K562 (cell line): ENCODE measurements around the gene ALDH3B2.
A peak's percentile ranks its signal among the peaks of the same experiment; 100 is the strongest.

Experiments used
- CC2D1A ChIP-seq: fragments of 450-650 bp; IDR thresholded peaks from 2 replicates; pipeline ENCODE4 v1.6.1; 2017; ENCODE audit warnings: mild to moderate bottlenecking
- CTCF ChIP-seq, 3 experiments: IDR thresholded peaks in 2 of 3; conservative IDR thresholded peaks in 1 of 3; 2 replicates each; pipeline ENCODE4 v1.5.1; 2011 to 2012; ENCODE audit warnings: low read length in 3 of 3, mild to moderate bottlenecking in 3 of 3, control low read depth in 2 of 3, improper control_type of control experiment in 1 of 3, inconsistent platforms in 1 of 3, low read depth in 1 of 3, mixed read lengths in 1 of 3, moderate library complexity in 1 of 3; ENCODE audit not compliant: insufficient read depth in 2 of 3
- MAX ChIP-seq: sonication (generic); formaldehyde crosslinking; IDR thresholded peaks from 2 replicates; pipeline ENCODE4 v1.9.0; 2022; ENCODE audit warnings: mild to moderate bottlenecking, missing genetic modification reagents
- POLR2A ChIP-seq: fragments of 450-650 bp; conservative IDR thresholded peaks from 2 replicates; pipeline ENCODE4 v1.6.1; 2016
- SIX5 ChIP-seq, 2 experiments: IDR thresholded peaks; 2 replicates each; pipeline ENCODE4 v1.6.1; 2011; ENCODE audit warnings: low read length in 2 of 2, borderline replicate concordance in 1 of 2, low read depth in 1 of 2, mild to moderate bottlenecking in 1 of 2, moderate library complexity in 1 of 2; ENCODE audit not compliant: insufficient read depth in 1 of 2
- SMC3 ChIP-seq: conservative IDR thresholded peaks from 2 replicates; pipeline ENCODE4 v1.6.1; 2011; ENCODE audit warnings: low read depth, low read length, improper control_type of control experiment; ENCODE audit not compliant: insufficient read depth
- TAF1 ChIP-seq: IDR thresholded peaks from 2 replicates; pipeline ENCODE4 v1.6.1; 2011; ENCODE audit warnings: mild to moderate bottlenecking, low read length, moderate library complexity; ENCODE audit not compliant: insufficient read depth, control insufficient read depth, severe bottlenecking; ENCODE audit errors: extremely low read depth
- USF2 ChIP-seq: sonication (generic); formaldehyde crosslinking; IDR thresholded peaks from 2 replicates; pipeline ENCODE4 v1.5.0; 2020; ENCODE audit warnings: missing genetic modification reagents
- ZBTB17 ChIP-seq: fragments of 450-650 bp; formaldehyde crosslinking; IDR thresholded peaks from 2 replicates; pipeline ENCODE4 v1.4.0; 2020; ENCODE audit warnings: mild to moderate bottlenecking
- ZNF212 ChIP-seq: fragments of 450-650 bp; formaldehyde crosslinking; IDR thresholded peaks from 2 replicates; pipeline ENCODE4 v1.4.0; 2020; ENCODE audit warnings: mild to moderate bottlenecking
- ZNF253 ChIP-seq: fragments of 250-450 bp; sonication (Bioruptor Pico); conservative IDR thresholded peaks from 2 replicates; pipeline ENCODE4 v1.6.1; 2021; ENCODE audit warnings: mild to moderate bottlenecking
- ZNF384 ChIP-seq: IDR thresholded peaks from 2 replicates; pipeline ENCODE4 v1.6.1; 2012; ENCODE audit warnings: low read depth, low read length, improper control_type of control experiment
- ZNF707 ChIP-seq: fragments of 250-450 bp; sonication (Bioruptor Pico); conservative IDR thresholded peaks from 2 replicates; pipeline ENCODE4 v1.8.0; 2022; ENCODE audit warnings: inconsistent platforms, mild to moderate bottlenecking, moderate library complexity
- ZZZ3 ChIP-seq: fragments of 450-650 bp; IDR thresholded peaks from 2 replicates; pipeline ENCODE4 v1.6.1; 2016; ENCODE audit warnings: antibody characterized with exemption, mild to moderate bottlenecking, moderate library complexity

GRCh38 chr11:67646535-67647336, 27.7 kb downstream of the ALDH3B2 start:
- TF ChIP-seq SMC3 (no peak), TAF1 (no peak), USF2 (CRISPR knock-in tag) (no peak), ZNF212 (CRISPR knock-in tag) (no peak), ZNF253 (CRISPR knock-in tag) (no peak), MAX (CRISPR knock-in tag) (peak; percentile 11; the same call in 1 of the 2 replicates), ZNF707 (no peak), CTCF (IDR thresholded peaks at IDR 0.05 in 2 of 3, conservative IDR thresholded peaks at IDR 0.05 in 1 of 3; ENCODE audit: insufficient read depth in 2 of 3, low read depth in 1 of 3, low read length in 3 of 3) (no peak), ZNF384 (no peak), SIX5 (IDR thresholded peaks at IDR 0.05; ENCODE audit: borderline replicate concordance in 1 of 2, insufficient read depth in 1 of 2, low read depth in 1 of 2, low read length in 2 of 2) (no peak), CC2D1A (no peak), ZZZ3 (no peak), ZBTB17 (no peak), POLR2A (no peak)
